Skin epidermis (tissue), 12 donors: ENCODE results near the gene ADRA1B.
A peak's percentile ranks its signal among the peaks of the same experiment; 100 is the strongest.
"Not testable (repeated sequence)": the region's sequence is repeated elsewhere in the genome, so short reads cannot be mapped to it uniquely, and the experiment has no call there.

Source experiments
- H3K27ac ChIP-seq, 21 experiments: fragments of 200-600 bp; sonication (generic) in 11 of 21; one replicate each; pipeline ENCODE4 v1.5.0; 2020; ENCODE audit warnings: mild to moderate bottlenecking in 3 of 21, inconsistent platforms in 2 of 21, moderate library complexity in 2 of 21
- H3K4me3 ChIP-seq, 7 experiments: fragments of 200-600 bp; sonication (generic) in 2 of 7; one replicate each; pipeline ENCODE4 v1.5.0; 2020; ENCODE audit warnings: inconsistent platforms in 2 of 7, mild to moderate bottlenecking in 2 of 7, moderate library complexity in 1 of 7

The ADRA1B gene

DNA sequence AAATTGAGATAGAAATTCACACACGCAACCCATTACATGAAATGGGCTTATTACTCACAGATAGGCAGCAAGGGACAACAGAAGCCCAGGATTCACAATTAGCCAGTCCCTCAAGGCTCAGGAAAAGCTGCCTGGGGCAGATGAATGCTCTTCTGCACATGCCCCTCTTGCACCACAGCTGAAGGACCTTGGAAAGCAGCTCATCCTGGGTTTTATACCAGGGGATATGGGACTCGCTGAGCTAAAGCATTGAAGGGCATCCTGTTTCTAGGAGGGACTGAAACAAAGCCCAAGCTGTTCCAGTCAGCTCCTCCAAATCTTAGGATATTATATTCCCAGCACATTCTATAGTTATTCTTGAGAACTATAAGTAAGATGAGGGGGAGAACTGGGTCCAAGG is 76.9 kb downstream of the ADRA1B start:
- Histone ChIP-seq H3K27ac (no peak overlapping the region), H3K4me3 (no peak overlapping the region)

DNA sequence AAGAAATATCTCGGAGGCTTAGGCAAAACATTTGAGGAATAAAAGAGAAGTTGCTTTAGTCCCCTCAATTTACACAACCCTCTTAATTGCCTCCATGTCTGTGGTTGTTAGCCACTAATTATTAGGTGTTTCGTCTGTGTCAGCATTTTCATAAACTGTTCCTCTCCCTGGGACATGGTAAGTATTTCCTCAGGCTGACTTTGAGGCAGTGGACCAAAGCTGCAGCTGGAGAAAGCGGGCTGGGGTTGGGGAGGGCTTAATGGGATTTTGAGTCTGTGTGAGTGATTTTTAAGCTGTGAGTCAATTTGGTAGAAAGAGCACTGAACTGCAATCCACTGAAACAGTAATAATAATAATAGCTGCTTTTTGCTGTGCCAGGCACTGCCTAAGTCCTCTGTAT is 79.6 kb downstream of the ADRA1B start:
- no peak overlapping the region for H3K27ac ChIP-seq
- no peak overlapping the region for H3K4me3 ChIP-seq

DNA sequence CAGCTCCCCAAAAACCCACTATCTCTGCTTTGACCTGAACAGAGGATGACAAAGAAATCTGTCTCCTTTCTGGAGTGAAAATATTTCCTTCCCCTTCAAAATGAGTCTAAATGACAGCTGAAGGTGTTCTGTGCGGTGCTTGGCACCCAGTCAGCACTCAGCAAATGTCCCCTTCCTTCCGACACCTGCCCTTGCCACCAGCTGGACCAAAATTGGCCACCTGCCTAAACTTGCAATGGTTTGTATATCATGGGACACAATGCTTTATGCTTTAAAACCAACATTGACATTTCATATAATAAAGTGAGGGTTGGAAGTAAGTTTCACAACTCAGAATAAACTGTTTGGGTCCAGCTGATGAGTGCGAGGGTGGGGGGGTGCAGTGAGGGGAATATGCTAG is 85.2 kb downstream of the ADRA1B start:
- Histone ChIP-seq H3K4me3 (no peak overlapping the region), H3K27ac (no peak overlapping the region)

DNA sequence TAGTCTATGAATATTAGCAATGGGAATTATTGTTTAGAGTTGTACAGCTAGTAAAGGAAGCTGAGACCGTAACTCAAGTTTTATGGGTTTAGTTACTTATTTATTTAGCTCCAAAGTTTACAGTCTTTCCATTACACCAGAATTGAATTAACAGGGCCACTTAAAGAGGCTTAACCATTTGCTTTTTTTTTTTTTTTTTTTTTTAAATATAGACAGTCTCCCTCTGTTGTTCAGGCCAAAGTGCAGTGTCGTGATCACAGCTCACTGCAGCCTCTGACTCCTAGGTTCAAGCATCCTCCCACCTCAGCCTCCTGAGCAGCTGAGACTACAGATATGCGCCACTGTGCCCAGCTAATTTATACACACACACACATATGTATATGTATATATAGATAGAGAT is 91.2 kb downstream of the ADRA1B start:
- Histone ChIP-seq H3K4me3 (no peak overlapping the region), H3K27ac (no peak overlapping the region)

DNA sequence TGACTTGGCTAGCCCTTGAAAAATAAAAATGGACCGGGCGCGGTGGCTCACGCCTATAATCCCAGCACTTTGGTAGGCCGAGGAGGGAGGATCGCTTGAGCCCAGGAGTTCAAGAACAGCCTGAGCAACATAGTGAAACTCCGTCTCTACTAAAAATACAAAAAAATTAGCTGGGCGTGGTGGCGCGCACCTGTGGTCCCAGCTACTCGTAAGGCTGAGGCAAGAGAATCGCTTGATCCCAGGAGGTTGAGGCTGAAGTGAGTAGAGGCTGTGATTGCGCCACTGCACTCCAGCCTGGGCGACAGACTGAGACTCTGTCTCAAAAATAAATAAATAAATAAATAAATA is 92.2 kb downstream of the ADRA1B start:
- Histone ChIP-seq H3K27ac (peak overlapping the region in 3 of 21 experiments; percentile 76 to 91 (median 89)), H3K4me3 (peak overlapping the region; percentile 67 to 93 (median 86))

DNA sequence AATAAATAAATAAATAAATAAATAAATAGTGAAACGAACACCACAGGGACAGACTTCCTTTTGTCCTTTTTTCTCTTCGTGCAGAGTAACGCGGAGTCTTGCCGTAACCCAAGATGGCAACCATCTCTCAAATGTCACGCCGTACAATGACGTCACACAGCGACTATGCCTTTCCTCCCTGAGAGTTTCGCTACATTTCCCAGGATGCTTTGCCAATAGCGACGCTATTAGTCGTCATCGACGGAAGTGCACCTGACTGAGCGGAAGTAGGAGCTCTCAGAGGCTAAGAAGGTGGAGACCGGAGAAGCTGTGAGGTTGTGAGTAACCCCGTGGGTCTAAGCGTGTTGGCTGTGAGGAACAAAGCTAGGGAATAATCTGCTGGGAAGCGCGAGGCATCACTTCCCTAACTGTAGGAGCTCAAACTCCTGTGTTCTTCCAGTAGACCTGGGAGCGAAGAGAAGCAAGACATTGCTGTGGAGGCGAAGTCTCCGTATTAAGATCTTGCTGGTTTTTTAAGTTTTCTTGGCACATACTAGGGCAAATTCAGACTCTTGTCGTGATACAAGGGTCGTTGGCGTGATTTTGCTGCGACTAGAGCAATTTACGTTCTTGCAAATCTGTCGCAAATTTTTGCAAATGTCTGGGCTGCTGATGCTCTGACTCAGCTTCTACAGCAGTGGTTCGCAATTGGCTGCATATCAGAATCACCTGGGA is 92.8 kb downstream of the ADRA1B start, which contains the start of gene TTC1:
Gene TTC1, plus strand, starts transcription at position 263 of the 714 bp plus-strand sequence. CDS start 1,390 bp downstream, outside the sequence.
- H3K27ac ChIP-seq = peak within 1 kb of the TSS in 20 of 21 experiments; percentile 66 to 91 (median 82)
- peak within 1 kb of the TSS; percentile 67 to 93 (median 86) for H3K4me3 ChIP-seq

DNA sequence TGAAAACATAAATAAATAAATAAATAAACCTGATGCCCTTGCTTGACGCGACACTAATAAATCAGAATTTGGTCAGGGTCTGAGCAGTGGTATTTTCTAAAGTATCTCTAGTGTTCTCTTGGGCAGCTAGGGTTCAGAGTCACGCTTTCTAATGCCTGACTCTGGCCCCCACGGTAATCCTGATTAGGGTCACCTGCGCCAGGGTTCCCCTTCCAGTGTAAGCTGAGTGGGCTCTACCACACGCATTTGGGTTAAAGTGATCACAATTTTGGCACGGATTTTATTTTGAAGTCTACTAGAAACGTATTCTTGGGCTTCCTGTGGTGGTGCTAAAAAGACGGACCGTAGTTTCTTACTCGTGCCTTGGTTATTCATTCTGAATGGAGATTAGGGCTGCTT is 93.3 kb downstream of the ADRA1B start:
- H3K4me3 ChIP-seq = peak overlapping the region; percentile 67 to 93 (median 86)
- H3K27ac ChIP-seq = peak overlapping the region in 18 of 21 experiments; percentile 66 to 91 (median 83)

DNA sequence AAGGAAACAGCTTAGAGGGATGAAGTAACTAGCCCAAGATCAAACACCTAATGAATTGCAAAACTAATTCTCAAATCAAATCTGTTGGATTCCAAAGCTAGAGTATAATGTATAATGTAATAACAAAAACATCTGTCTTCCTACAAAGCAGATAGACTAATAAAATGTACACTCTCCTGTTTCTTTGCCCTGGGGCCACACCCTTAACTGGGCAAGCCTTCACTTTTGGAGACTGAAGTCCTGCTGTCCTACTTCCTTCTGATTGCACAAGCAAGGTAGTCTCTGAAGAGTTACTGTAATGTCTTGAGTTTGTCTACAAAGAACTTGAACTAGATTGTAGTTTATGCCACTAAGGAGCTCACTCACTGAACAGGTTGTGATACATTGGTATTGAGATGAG is 95.2 kb downstream of the ADRA1B start:
- H3K27ac ChIP-seq = no peak overlapping the region

DNA sequence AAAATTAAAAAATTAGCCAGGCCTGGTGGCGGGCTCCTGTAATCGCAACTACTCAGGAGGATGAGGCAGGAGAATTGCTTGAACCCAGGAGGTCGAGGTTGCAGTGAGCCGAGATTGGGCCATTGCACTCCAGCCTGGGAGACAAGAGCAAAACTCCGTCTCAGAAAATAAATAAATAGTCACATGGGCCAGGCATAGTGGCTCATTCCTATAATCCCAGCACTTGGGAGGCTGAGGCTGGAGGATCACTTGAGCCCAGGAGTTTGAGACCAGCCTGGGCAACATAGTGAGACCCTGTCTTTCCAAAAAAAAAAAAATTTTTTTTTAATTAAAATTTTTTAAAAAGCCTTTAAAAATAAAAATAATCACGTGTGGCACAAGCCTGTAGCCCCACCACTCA is 97.9 kb downstream of the ADRA1B start:
- not testable (repeated sequence) for H3K4me3 ChIP-seq, H3K27ac ChIP-seq

More for the DNA sequence above, 95.2 kb downstream of the ADRA1B start:
- no peak overlapping the region for H3K4me3 ChIP-seq

DNA sequence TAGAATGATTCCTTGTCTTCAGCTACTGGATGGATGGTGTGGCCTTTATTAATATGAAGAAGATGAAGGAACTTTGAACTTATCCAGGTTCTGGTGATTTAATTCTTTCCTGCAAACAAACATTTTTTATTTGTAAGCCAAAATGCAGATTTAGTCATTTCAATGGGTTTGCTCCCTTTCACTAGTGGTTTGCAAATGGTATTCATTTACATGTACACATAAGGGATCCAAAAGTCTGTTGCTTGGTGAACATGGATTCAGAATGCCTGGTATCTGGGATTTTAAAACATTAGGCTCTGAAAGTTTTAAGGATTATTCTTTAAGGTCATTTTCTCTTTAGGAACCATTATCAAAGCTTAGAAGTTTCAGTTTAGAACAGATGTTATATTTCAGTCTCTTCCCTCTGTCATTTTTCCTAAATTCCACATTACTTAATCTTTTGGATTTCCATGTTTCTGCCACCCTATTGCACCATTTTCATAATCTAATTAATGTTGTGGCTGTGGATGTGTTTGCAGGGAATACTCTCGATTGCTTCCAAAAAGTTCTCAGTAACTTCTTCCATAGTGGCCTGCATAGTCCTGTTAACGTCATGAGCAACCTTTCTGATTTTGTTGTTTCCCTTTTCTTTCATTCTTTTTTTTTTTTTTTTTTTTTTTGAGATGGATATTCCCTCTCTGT is 102.8 kb downstream of the ADRA1B start:
- Histone ChIP-seq H3K4me3 (no peak overlapping the region), H3K27ac (no peak overlapping the region)

DNA sequence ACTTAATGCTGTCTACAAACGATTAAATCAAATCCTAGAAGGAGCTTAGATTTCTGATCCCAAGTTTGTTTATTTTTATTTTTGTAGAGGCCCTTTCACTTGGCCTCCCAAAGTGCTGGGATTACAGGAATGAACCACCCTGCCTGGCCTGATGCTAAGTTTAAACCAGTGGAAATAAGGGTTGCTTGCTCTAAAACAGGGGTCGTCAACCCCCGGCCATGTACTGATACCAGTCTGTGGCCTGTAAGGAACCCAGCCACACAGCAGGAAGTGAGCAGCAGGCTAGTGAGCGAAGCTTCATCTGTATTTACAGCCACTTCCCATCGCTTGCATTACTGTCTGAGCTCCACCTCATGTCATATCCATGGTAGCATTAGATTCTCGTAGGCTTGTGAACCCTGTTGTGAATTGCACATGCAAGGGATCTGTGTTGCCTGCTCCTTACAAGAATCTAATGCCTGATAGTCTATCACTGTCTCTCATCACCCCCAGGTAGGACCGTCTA is 104.0 kb downstream of the ADRA1B start:
- peak overlapping the region in 1 of 21 experiments; percentile 7 for H3K27ac ChIP-seq
- no peak overlapping the region for H3K4me3 ChIP-seq

DNA sequence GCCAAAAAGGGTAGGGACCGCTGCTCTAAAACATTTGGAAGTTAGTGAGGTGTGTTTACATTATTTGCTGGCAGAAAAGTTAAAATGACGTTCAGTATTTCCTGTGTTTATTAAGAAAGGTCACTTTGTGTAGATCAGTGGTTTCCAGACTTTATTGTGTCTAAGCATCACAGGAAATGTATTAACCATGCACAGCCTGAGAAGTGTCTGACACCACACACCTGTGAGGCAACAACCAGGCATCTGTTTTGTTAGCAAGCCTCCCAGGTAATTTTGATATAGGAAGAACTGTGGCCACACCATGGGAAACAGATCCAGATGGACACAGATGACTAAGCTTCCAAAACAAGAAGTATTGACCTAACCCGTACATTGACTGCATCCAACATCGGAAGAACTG is 104.7 kb downstream of the ADRA1B start:
- Histone ChIP-seq H3K4me3 (no peak overlapping the region), H3K27ac (peak overlapping the region in 2 of 21 experiments; percentile 7 to 13)

DNA sequence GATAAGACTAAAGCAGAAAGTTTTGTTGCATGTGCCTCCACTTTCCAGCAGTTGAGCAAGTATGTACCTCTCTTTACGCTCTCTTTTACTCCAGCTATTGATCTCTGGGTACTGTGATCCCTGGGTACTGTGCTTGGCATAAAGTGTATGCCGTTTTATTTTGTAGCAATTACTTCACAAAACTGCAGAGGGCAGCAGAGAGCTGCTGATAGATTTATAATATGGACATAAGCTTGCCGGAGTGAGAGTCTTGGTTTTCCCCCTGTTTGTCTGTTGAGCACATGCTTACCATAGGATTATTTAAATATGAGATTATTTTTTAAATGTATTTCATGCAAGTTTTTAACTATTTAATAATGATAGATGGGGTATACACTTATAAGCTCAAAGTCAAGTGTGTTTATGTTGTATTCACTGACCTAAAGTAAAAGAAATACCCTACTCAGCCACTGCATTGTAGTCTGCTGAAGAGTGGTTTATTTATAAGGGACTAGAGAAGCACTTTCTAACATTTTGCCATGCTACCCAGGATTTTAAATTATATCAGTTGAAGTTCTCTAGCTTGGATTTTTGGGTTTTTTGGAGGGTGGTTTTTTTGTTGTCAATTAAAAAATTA is 105.7 kb downstream of the ADRA1B start:
- H3K27ac ChIP-seq = no peak overlapping the region
- H3K4me3 ChIP-seq = no peak overlapping the region
